EH (cell line): ENCODE results near the gene TAOK3.
A peak's percentile ranks its signal among the peaks of the same experiment; 100 is the strongest.
"Not testable (repeated sequence)": the region's sequence is repeated elsewhere in the genome, so short reads cannot be mapped to it uniquely, and the experiment has no call there.

ENCODE experiments used
- DNase-seq: peaks from one replicate; pipeline ENCODE4 v3.0.0-alpha.2; 2015; ENCODE audit warnings: low read depth

TAOK3 gene

DNA sequence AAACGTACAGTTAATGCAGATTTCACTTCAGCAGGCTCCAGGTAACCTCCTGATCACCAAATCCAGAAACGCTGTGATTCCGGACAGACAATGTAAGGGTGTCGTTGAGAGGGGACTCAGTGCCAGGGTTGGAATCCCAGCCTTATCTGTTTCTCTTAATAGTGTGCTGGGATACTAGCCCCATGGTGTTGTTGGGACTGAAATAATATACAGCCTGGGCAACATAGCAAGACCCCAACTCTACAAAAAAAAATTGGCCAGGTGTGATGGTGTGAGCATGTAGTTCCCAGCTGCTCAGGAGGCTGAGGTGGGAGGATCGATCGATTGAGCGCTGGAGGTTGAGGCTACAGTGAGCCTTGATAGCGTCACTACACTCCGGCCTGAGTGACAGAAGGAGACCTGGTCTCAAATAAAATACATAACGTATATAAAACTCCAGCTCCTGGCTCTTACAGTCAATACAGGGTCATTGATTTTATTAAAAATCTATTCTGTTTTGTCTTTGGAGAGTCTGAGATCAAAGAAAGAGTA lies 235.5 kb downstream of the TAOK3 start:
- DNase-seq, result no peak

DNA sequence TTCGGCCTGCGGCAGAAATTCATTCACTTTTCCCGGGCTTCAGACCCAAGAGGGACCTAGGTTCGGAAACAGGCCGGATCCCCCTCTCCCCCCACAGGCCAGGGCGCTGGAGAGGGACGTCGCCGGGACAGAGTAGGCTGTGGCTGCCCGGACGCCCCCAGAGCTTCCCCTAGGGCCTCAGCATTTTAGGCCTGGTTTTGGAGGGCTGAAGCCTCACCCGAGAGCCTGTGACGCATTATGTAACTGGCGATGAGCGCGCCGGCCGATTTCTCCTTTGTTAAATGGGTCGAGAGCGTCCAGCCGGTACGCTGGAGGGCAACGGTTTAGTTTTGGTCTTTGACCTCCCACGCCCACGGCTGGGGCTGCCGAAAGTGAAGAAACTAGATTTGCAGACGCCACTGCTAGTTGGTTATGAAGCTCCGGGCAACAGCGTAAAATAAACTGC lies 236.1 kb downstream of the TAOK3 start:
- DNase-seq, result peak; percentile 60

- peak; percentile 94 for DNase-seq
Observed at GRCh38 chr12:118135788-118136558, 236.7 kb downstream of the TAOK3 start, which contains the start of gene PEBP1. Gene PEBP1, plus strand, starts transcription at chr12:118136124. Its CDS starts 86 bp downstream, at chr12:118136210.

DNA sequence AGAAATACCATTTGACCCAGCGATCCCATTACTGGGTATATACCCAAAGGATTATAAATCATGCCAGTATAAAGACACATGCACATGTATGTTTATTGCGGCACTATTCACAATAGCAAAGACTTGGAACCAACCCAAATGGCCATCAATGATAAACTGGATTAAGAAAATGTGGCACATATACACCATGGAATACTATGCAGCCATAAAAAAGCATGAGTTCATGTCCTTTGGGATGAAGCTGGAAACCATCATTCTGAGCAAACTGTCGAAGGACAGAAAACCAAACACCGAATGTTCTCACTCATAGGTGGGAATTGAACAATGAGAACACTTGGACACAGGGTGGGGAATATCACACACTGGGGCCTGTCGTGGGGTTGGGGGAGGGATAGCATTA lies 243.3 kb downstream of the TAOK3 start:
- DNase-seq, result not testable (repeated sequence)

GRCh38 chr12:118127867-118128266 lies 244.8 kb downstream of the TAOK3 start:
- no peak for DNase-seq

DNA sequence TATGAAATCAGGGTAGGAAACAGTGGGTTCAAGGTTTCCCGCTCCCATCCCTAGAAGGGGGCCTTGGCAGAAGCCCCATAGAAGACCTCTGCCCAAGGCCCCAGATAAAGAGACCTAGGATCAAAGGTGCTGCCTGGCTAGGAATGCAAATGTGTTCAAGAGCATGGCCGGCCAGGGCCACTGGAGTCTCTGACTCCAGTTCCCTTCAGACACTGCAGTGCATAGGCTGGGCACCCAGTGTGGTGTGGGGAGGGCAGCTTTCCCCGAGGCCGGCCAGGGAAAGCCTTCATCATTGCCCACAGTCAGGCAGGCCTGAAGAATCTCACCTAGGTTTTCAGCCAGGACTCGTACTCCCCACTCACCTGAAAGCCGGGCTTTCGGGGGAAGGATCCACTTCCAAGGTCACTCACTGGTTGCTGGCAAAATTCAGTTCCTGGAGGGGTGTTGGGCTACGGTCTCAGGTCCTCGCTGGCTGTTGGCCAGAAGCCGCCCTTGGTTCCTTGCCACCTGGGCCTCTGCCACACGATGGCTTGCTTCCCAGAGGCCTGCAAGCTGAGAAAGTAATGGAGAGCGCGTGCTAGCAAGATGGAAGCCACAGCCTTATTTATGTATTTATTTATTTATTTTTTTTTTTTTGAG lies 246.5 kb downstream of the TAOK3 start:
- no peak for DNase-seq

GRCh38 chr12:118125743-118126118 lies 247.0 kb downstream of the TAOK3 start:
- DNase-seq, result no peak

- DNase-seq, result no peak
Observed at GRCh38 chr12:118124333-118124874, 248.3 kb downstream of the TAOK3 start.

GRCh38 chr12:118122264-118122663 lies 250.4 kb downstream of the TAOK3 start:
- DNase-seq, result no peak

- peak; percentile 72 for DNase-seq
Observed at GRCh38 chr12:118120579-118121363, 251.9 kb downstream of the TAOK3 start.

DNA sequence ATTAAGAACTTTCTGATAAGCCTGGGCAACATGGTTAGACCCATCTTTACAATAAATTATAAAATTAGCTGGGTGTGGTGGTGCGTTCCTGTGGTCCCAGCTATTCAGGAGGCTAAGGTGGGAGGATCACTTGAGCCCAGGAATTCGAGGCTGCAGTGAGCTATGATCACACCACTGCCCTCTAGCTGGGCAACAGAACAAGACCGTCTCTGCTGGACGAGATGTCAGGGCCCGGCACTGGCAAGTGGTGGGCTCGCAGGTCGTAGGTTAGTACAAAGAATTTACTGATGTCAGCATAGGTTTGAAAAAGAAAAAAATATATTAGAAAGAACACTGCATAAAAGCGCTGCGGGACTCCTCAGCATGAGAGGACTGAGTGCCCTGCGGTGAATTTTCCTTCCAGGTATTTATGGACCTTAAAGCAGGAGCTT lies 253.2 kb downstream of the TAOK3 start:
- DNase-seq, result no peak

DNA sequence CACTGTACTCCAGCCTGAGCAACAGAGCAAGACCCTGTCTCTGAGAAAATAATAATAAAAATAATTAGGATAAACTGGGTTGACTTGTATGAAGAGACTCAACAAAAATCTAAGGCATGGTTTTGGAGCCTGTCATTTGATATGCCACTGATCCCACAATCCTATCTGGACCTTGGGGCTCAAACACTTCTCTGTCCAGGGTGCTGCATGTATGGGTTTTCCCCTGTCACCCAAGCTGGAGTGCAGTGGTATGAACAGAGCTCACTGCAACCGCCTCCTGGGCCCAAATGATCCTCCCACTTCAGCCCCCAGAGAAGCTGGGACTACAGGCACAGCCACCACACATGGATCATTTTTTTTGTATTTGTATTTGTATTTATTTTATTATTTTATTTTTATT lies 263.6 kb downstream of the TAOK3 start:
- peak; percentile 33 for DNase-seq

DNA sequence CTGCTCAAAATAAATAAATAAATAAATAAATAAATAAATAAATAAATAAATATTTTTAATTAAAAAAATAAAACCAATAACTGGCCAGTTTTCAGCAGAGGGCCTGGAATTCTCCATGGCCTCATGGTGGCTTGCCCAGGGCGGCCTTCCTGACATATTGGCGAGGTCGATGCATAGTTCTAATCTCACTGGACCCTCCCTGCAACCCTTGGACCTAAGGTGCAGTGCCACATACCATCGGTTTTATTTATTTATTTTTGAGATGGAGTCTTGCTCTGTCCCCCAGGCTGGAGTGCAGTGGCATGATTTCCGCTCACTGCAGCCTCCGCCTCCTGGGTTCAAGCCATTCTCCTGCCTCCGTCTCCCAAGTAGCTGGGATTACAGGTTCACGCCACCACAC lies 265.0 kb downstream of the TAOK3 start:
- no peak for DNase-seq

- DNase-seq, result no peak
Observed at GRCh38 chr12:118107011-118107410, 265.7 kb downstream of the TAOK3 start.

- peak; percentile 80 for DNase-seq
Observed at GRCh38 chr12:118103601-118104382, 268.9 kb downstream of the TAOK3 start, which contains the start of gene VSIG10. Gene VSIG10, minus strand, starts transcription at chr12:118104011. Its CDS starts 340 bp downstream, at chr12:118103671.

DNA sequence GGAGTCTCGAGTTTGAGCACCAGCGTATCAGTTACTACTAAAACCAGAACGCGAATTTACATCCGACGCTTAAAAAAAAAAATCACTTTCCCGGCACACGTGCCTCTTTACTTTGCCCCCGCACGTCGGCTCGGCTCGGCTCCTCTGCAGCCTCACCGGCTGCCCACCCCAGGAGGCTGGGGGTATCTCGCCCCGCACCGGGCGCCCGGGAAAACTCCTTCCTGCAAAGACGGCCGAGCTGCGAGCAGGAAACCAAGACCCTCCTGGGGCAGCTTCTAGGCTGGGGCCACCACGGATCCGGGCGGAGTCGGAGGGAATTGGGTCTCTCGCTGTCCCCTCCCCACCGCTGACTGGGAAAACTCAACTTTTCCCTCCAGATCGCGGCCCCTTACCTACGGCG lies 269.5 kb downstream of the TAOK3 start:
- DNase-seq, result peak; percentile 17

GRCh38 chr12:118102609-118103008 lies 270.1 kb downstream of the TAOK3 start:
- DNase-seq, result no peak

GRCh38 chr12:118102070-118102469 lies 270.6 kb downstream of the TAOK3 start:
- DNase-seq, result peak; percentile 53

DNA sequence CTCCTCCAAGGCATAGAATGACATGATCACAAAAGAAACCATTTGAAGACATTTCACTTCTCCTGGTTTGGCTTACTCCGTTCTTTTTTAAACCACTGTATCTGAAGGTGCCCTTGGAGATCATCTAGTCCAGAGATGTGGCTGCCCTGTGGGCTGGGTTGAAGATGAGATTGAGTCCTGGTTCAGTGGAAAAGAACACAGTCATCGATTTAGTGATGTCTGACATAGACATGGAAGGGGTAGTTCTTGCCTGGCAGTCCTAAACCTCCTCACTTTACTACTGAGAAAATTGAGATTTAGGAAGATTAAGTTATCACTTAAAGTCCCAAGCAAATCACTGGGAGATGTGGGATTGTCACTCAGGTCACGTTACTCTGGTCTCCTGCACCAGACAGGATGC lies 271.7 kb downstream of the TAOK3 start:
- DNase-seq, result no peak
